Muscle layer of colon (tissue), 2 donors: ENCODE measurements around the gene ITGAE.
"Not testable (repeated sequence)": the region's sequence is repeated elsewhere in the genome, so short reads cannot be mapped to it uniquely, and the experiment has no call there.

Source experiments
- H3K27ac ChIP-seq: one replicate; pipeline ENCODE4 v1.7.0; 2013; ENCODE audit warnings: low read depth, mild to moderate bottlenecking, low read length, moderate library complexity
- H3K27me3 ChIP-seq, 2 donors: one replicate each; pipeline ENCODE4 v1.7.0; 2013; ENCODE audit warnings: low read length in 2 of 2, mild to moderate bottlenecking in 2 of 2; ENCODE audit not compliant: insufficient read depth in 2 of 2, control insufficient read depth in 1 of 2
- H3K36me3 ChIP-seq: one replicate; pipeline ENCODE4 v1.7.0; 2013; ENCODE audit warnings: mild to moderate bottlenecking, low read length; ENCODE audit not compliant: insufficient read depth
- H3K4me1 ChIP-seq: one replicate; pipeline ENCODE4 v1.7.0; 2013; ENCODE audit warnings: mild to moderate bottlenecking, low read length; ENCODE audit not compliant: insufficient read depth
- H3K4me3 ChIP-seq, 2 donors: one replicate each; pipeline ENCODE4 v1.7.0; 2013; ENCODE audit warnings: low read length in 2 of 2, low read depth in 1 of 2, mild to moderate bottlenecking in 1 of 2, moderate library complexity in 1 of 2
- H3K9ac ChIP-seq: one replicate; pipeline ENCODE4 v1.7.0; 2013; ENCODE audit warnings: low read length
- H3K9me3 ChIP-seq: one replicate; pipeline ENCODE4 v1.7.0; 2013; ENCODE audit warnings: mild to moderate bottlenecking, low read length
- donor health status: abdominal sarcoma.
- donor health status: Adenocarcinoma of cecum.

The ITGAE gene

GRCh38 chr17:3800362-3801271, at the start of gene ITGAE:
TSS of gene ITGAE (minus strand) at chr17:3801188. CDS start at chr17:3801144, 44 bp downstream.
- no peak within 1 kb of the TSS for H3K9ac ChIP-seq
- no peak within 1 kb of the TSS for H3K27ac ChIP-seq
- no peak within 1 kb of the TSS for H3K4me3 ChIP-seq
- peaks cover 10% of the 10 kb centered on the region for H3K4me1 ChIP-seq
- H3K9me3 ChIP-seq = no peaks in the 10 kb centered on the region
- H3K27me3 ChIP-seq = no peaks in the 10 kb centered on the region
- no peaks in the 10 kb centered on the region for H3K36me3 ChIP-seq

- Histone ChIP-seq H3K27me3 (no peaks in the 10 kb centered on the region), H3K9me3 (no peaks in the 10 kb centered on the region), H3K9ac (no peak overlapping the region), H3K36me3 (peaks cover 6% of the 10 kb centered on the region), H3K27ac (no peak overlapping the region), H3K4me3 (no peak overlapping the region), H3K4me1 (peaks cover 15% of the 10 kb centered on the region)
These were observed 47.3 kb upstream of the ITGAE start for GRCh38 chr17:3848229-3848835.

- Histone ChIP-seq H3K9me3 (no peaks in the 10 kb centered on the region), H3K27me3 (no peaks in the 10 kb centered on the region), H3K9ac (no peak overlapping the region), H3K4me1 (peaks cover 15% of the 10 kb centered on the region), H3K4me3 (no peak overlapping the region), H3K36me3 (peaks cover 6% of the 10 kb centered on the region), H3K27ac (no peak overlapping the region)
These were observed 46.2 kb upstream of the ITGAE start for GRCh38 chr17:3847165-3847670.

- no peak overlapping the region for H3K9ac ChIP-seq
- H3K4me3 ChIP-seq = no peak overlapping the region
- peaks cover 11% of the 10 kb centered on the region for H3K36me3 ChIP-seq
- H3K9me3 ChIP-seq = no peaks in the 10 kb centered on the region
- no peak overlapping the region for H3K27ac ChIP-seq
- peaks cover 15% of the 10 kb centered on the region for H3K4me1 ChIP-seq
- H3K27me3 ChIP-seq = no peaks in the 10 kb centered on the region
These were observed 45.6 kb upstream of the ITGAE start for GRCh38 chr17:3846437-3847164.

- Histone ChIP-seq H3K27ac (peak within 1 kb of the TSS; percentile 90), H3K36me3 (peaks cover 11% of the 10 kb centered on the region), H3K9ac (peak within 1 kb of the TSS; percentile 37), H3K27me3 (no peaks in the 10 kb centered on the region), H3K9me3 (no peaks in the 10 kb centered on the region), H3K4me3 (peak within 1 kb of the TSS; percentile 71 to 95), H3K4me1 (peaks cover 15% of the 10 kb centered on the region)
These were observed 44.8 kb upstream of the ITGAE start, which contains the start of gene NCBP3 for GRCh38 chr17:3845621-3846436. TSS of gene NCBP3 (minus strand) at chr17:3846246. CDS start at chr17:3846223, 23 bp downstream.

GRCh38 chr17:3845291-3845620, 44.3 kb upstream of the ITGAE start:
- Histone ChIP-seq H3K27ac (peak overlapping the region; percentile 90), H3K27me3 (no peaks in the 10 kb centered on the region), H3K36me3 (peaks cover 15% of the 10 kb centered on the region), H3K9me3 (no peaks in the 10 kb centered on the region), H3K9ac (peak overlapping the region; percentile 37), H3K4me3 (peak overlapping the region; percentile 71 to 95), H3K4me1 (peaks cover 15% of the 10 kb centered on the region)

GRCh38 chr17:3844556-3844955, 43.6 kb upstream of the ITGAE start:
- not testable (repeated sequence) for H3K9ac ChIP-seq, H3K27me3 ChIP-seq, H3K27ac ChIP-seq, H3K9me3 ChIP-seq
- H3K4me3 ChIP-seq = peak overlapping the region in 1 of 2 donors; percentile 71
- peaks cover 15% of the 10 kb centered on the region for H3K4me1 ChIP-seq
- H3K36me3 ChIP-seq = peaks cover 22% of the 10 kb centered on the region

GRCh38 chr17:3843935-3844516, 43.0 kb upstream of the ITGAE start:
- Histone ChIP-seq H3K4me3 (no peak overlapping the region), H3K27ac (no peak overlapping the region), H3K4me1 (peaks cover 15% of the 10 kb centered on the region), H3K36me3 (peaks cover 27% of the 10 kb centered on the region), H3K9ac (no peak overlapping the region), H3K9me3 (no peaks in the 10 kb centered on the region), H3K27me3 (no peaks in the 10 kb centered on the region)

- H3K9me3 ChIP-seq = no peaks in the 10 kb centered on the region
- H3K4me1 ChIP-seq = no peaks in the 10 kb centered on the region
- H3K27ac ChIP-seq = no peak overlapping the region
- no peaks in the 10 kb centered on the region for H3K27me3 ChIP-seq
- no peak overlapping the region for H3K4me3 ChIP-seq
- H3K36me3 ChIP-seq = peaks cover 32% of the 10 kb centered on the region
- no peak overlapping the region for H3K9ac ChIP-seq
These were observed 37.2 kb upstream of the ITGAE start for GRCh38 chr17:3838206-3838605.

GRCh38 chr17:3836551-3836950, 35.6 kb upstream of the ITGAE start:
- Histone ChIP-seq H3K4me1 (no peaks in the 10 kb centered on the region), H3K9ac (no peak overlapping the region), H3K36me3 (peaks cover 27% of the 10 kb centered on the region), H3K9me3 (no peaks in the 10 kb centered on the region), H3K27ac (no peak overlapping the region), H3K27me3 (no peaks in the 10 kb centered on the region), H3K4me3 (no peak overlapping the region)
